ENCODE measurements around the gene TRIO. TPM values are rescaled to one million over a fixed set of nuclear protein-coding genes. Genes with fewer than 3 reads are reported as not detected.

TRIO gene
- total and polyA plus RNA-seq, 10 of the 15 experiments (the other 5 are each of a cell fraction or from before 2014, with no cell fraction given), result 5.1 to 96.4 (median 44.6) TPM

GRCh38 chr5:14215901-14216300, 72.8 kb downstream of the TRIO start:
- Histone ChIP-seq H3K27ac (ENCODE audit: control insufficient read depth, insufficient read depth) (no peak overlapping the region), H2AFZ (ENCODE audit: control insufficient read depth, low read depth, low read length) (no peak overlapping the region), H3K9me3 (replicated peaks; ENCODE audit: control insufficient read depth, insufficient read depth, low read length) (no peaks in the 10 kb centered on the region), H3K79me2 (ENCODE audit: control insufficient read depth, insufficient read depth, low read length) (peaks cover 95% of the 10 kb centered on the region), H4K20me1 (ENCODE audit: control insufficient read depth, insufficient read depth) (no peaks in the 10 kb centered on the region), H3K4me1 (ENCODE audit: control insufficient read depth, insufficient read depth, low read length) (peaks cover 77% of the 10 kb centered on the region), H3K4me2 (ENCODE audit: control insufficient read depth, insufficient read depth) (no peak overlapping the region), H3K9ac (ENCODE audit: control insufficient read depth, insufficient read depth, low read length) (no peak overlapping the region), H3K4me3 (no peak overlapping the region), H3K36me3 (ENCODE audit: control insufficient read depth in 2 of 2, insufficient read depth in 2 of 2, low read length in 1 of 2) (no peaks in the 10 kb centered on the region; a peak in 1 of 4 replicates), H3K27me3 (replicated peaks in 1 of 2; ENCODE audit: control insufficient read depth in 2 of 2, insufficient read depth in 2 of 2, low read length in 1 of 2) (no peaks in the 10 kb centered on the region)
- TF ChIP-seq ZNF592 (IDR thresholded peaks at IDR 0.05) (no peak), POLR2AphosphoS5 (IDR thresholded peaks at IDR 0.05; ENCODE audit: low read length) (no peak), MLLT1 (IDR thresholded peaks at IDR 0.05) (0 out of 2 replicates have a peak, but pooled peaks have one; percentile 17), EP300 (IDR thresholded peaks at IDR 0.05; ENCODE audit: borderline replicate concordance in 1 of 2, control insufficient read depth in 1 of 2, low read depth in 2 of 2, low read length in 2 of 2) (no peak), KAT2A (conservative IDR thresholded peaks at IDR 0.05; ENCODE audit: control insufficient read depth, low read depth, low read length) (no peak)
- FAIRE-seq (no peak), DNase-seq (ENCODE audit: low read depth, low spot score) (no peak), ATAC-seq (no peak)
- ChIA-PET RAD21 (ENCODE audit: unreplicated experiment) (interaction anchor here (0.7 to 12.4 kb wide), 14 partner anchors 11 to 107 kb away, joined by 3 to 373 read pairs (median 4); partner anchors contain the start of gene TRIO), SMC1A (ENCODE audit: uncharacterized antibody, unreplicated experiment) (interaction anchor here (0.6 to 14.5 kb wide), 20 partner anchors 9 to 451 kb away, joined by 3 to 225 read pairs (median 7); partner anchors contain the start of gene TRIO), CTCF (interaction anchor here (1.2 to 9.7 kb wide), 6 partner anchors 42 to 110 kb away, joined by 3 to 118 read pairs (median 3); no protein-coding TSS in a partner anchor), POLR2A (interaction anchor here (1.2 to 12.4 kb wide), 6 partner anchors 11 to 66 kb away, joined by 3 to 347 read pairs (median 6); partner anchors contain the start of gene TRIO)
- BruUV-seq (replicated peaks), result no TSS peak
- 95% methylated on average over 6 of the region's 6 CpGs for WGBS (ENCODE audit: insufficient coverage, insufficient replicate concordance, low lambda C conversion rate, missing lambda C conversion rate)
- in situ Hi-C loops (cut with MboI) (no loop called here), intact Hi-C loops (cut with micrococcal nuclease; ENCODE audit: unreplicated experiment) (no loop called here)
